Measurements from ENCODE around the gene HDAC4.

Gene HDAC4

GRCh38 chr2:239165206-239165831 lies 235.5 kb downstream of the HDAC4 start:
- H3K27me3 Mint-ChIP-seq = no peaks in the 10 kb centered on the region
- H3K4me3 Mint-ChIP-seq = no peak overlapping the region
- H3K4me1 Mint-ChIP-seq = peaks cover 24% of the 10 kb centered on the region
- ATAC-seq (no peak), DNase-seq (peak in 1 of 2 donors; percentile 1)
- no peak overlapping the region for H3K27ac Mint-ChIP-seq
- H3K9me3 Mint-ChIP-seq = peaks cover 0 to under 1% of the 10 kb centered on the region in 2 donors

- DNase-seq (peak; percentile 35 to 39), ATAC-seq (peak; percentile 91)
- H3K9me3 Mint-ChIP-seq = peaks cover 0 to 6% of the 10 kb centered on the region in 2 donors
- H3K27me3 Mint-ChIP-seq = no peaks in the 10 kb centered on the region
- H3K4me3 Mint-ChIP-seq = peak overlapping the region in 1 of 2 donors; percentile 21
- H3K4me1 Mint-ChIP-seq = peaks cover 30% of the 10 kb centered on the region
- peak overlapping the region in 1 of 2 donors; percentile 87 for H3K27ac Mint-ChIP-seq
These were observed 236.4 kb downstream of the HDAC4 start for GRCh38 chr2:239164335-239164871.

GRCh38 chr2:239163688-239164334 lies 237.0 kb downstream of the HDAC4 start:
- Mint-ChIP-seq H3K9me3 (peaks cover 0 to 7% of the 10 kb centered on the region in 2 donors), H3K27ac (peak overlapping the region in 1 of 2 donors; percentile 87), H3K4me3 (peak overlapping the region in 1 of 2 donors; percentile 21), H3K27me3 (no peaks in the 10 kb centered on the region), H3K4me1 (peaks cover 30% of the 10 kb centered on the region)
- peak in 1 of 2 donors; percentile 0 for DNase-seq
- no peak for ATAC-seq

- no peak overlapping the region for H3K4me3 Mint-ChIP-seq
- H3K4me1 Mint-ChIP-seq = peaks cover 30% of the 10 kb centered on the region
- no peak overlapping the region for H3K27ac Mint-ChIP-seq
- H3K9me3 Mint-ChIP-seq = peaks cover 0 to 7% of the 10 kb centered on the region in 2 donors
- no peak for ATAC-seq
- no peaks in the 10 kb centered on the region for H3K27me3 Mint-ChIP-seq
- peak in 1 of 2 donors; percentile 4 for DNase-seq
These were observed 237.7 kb downstream of the HDAC4 start for GRCh38 chr2:239162976-239163687.

GRCh38 chr2:239162141-239162821 lies 238.5 kb downstream of the HDAC4 start:
- no peaks in the 10 kb centered on the region for H3K27me3 Mint-ChIP-seq
- H3K9me3 Mint-ChIP-seq = peaks cover 0 to 7% of the 10 kb centered on the region in 2 donors
- DNase-seq (peak in 1 of 2 donors; percentile 6), ATAC-seq (no peak)
- peaks cover 30% of the 10 kb centered on the region for H3K4me1 Mint-ChIP-seq
- no peak overlapping the region for H3K4me3 Mint-ChIP-seq
- peak overlapping the region in 1 of 2 donors; percentile 84 for H3K27ac Mint-ChIP-seq

GRCh38 chr2:239161711-239162140 lies 239.1 kb downstream of the HDAC4 start:
- Mint-ChIP-seq H3K4me1 (peaks cover 30% of the 10 kb centered on the region), H3K27me3 (no peaks in the 10 kb centered on the region), H3K4me3 (no peak overlapping the region), H3K27ac (no peak overlapping the region), H3K9me3 (peaks cover 0 to 7% of the 10 kb centered on the region in 2 donors)
- DNase-seq (peak in 1 of 2 donors; percentile 5), ATAC-seq (no peak)

GRCh38 chr2:239160226-239161143 lies 240.3 kb downstream of the HDAC4 start:
- peaks cover 0 to 7% of the 10 kb centered on the region in 2 donors for H3K9me3 Mint-ChIP-seq
- peaks cover 30% of the 10 kb centered on the region for H3K4me1 Mint-ChIP-seq
- H3K27ac Mint-ChIP-seq = peak overlapping the region in 1 of 2 donors; percentile 34
- H3K4me3 Mint-ChIP-seq = no peak overlapping the region
- ATAC-seq (no peak), DNase-seq (peak in 1 of 2 donors; percentile 5)
- no peaks in the 10 kb centered on the region for H3K27me3 Mint-ChIP-seq

- Mint-ChIP-seq H3K27ac (peak overlapping the region in 1 of 2 donors; percentile 85), H3K4me1 (peaks cover 21% of the 10 kb centered on the region), H3K9me3 (peaks cover 0 to 7% of the 10 kb centered on the region in 2 donors), H3K27me3 (no peaks in the 10 kb centered on the region), H3K4me3 (no peak overlapping the region)
- peak in 1 of 2 donors; percentile 8 for DNase-seq
- ATAC-seq = peak; percentile 41
These were observed 241.3 kb downstream of the HDAC4 start for GRCh38 chr2:239159476-239159911.

- DNase-seq = peak in 1 of 2 donors; percentile 6
- Mint-ChIP-seq H3K9me3 (peaks cover 0 to 7% of the 10 kb centered on the region in 2 donors), H3K27me3 (no peaks in the 10 kb centered on the region), H3K4me1 (peaks cover 14% of the 10 kb centered on the region), H3K4me3 (no peak overlapping the region), H3K27ac (no peak overlapping the region)
- ATAC-seq = peak; percentile 41
These were observed 242.0 kb downstream of the HDAC4 start for GRCh38 chr2:239158641-239159475.

- peak overlapping the region in 1 of 2 donors; percentile 12 for H3K27ac Mint-ChIP-seq
- ATAC-seq = no peak
These were observed 243.0 kb downstream of the HDAC4 start for GRCh38 chr2:239157771-239158170.

GRCh38 chr2:239157269-239157668 lies 243.6 kb downstream of the HDAC4 start:
- ATAC-seq (no peak), DNase-seq (peak in 1 of 2 donors; percentile 3)
- Mint-ChIP-seq H3K27ac (no peak overlapping the region), H3K9me3 (peaks cover 0 to 7% of the 10 kb centered on the region in 2 donors), H3K4me3 (no peak overlapping the region), H3K27me3 (no peaks in the 10 kb centered on the region), H3K4me1 (peaks cover 10% of the 10 kb centered on the region)

More at GRCh38 chr2:239157771-239158170, 243.0 kb downstream of the HDAC4 start:
- H3K9me3 Mint-ChIP-seq = peaks cover 0 to 7% of the 10 kb centered on the region in 2 donors
- H3K4me3 Mint-ChIP-seq = no peak overlapping the region
- H3K4me1 Mint-ChIP-seq = peaks cover 10% of the 10 kb centered on the region
- H3K27me3 Mint-ChIP-seq = no peaks in the 10 kb centered on the region
- peak in 1 of 2 donors; percentile 5 for DNase-seq

- no peak for ATAC-seq
- DNase-seq = peak in 1 of 2 donors; percentile 4
- Mint-ChIP-seq H3K4me3 (no peak overlapping the region), H3K27ac (peak overlapping the region in 1 of 2 donors; percentile 42), H3K4me1 (peaks cover 10% of the 10 kb centered on the region), H3K9me3 (peaks cover 0 to 7% of the 10 kb centered on the region in 2 donors), H3K27me3 (no peaks in the 10 kb centered on the region)
These were observed 244.1 kb downstream of the HDAC4 start for GRCh38 chr2:239156516-239157265.

Measured in stimulated activated naive CD8-positive, alpha-beta T cell treated with anti-CD3 and anti-CD28 coated beads, Interleukin-15, amount 100 ng/mL, for 72 hours (primary cell).